KG1 (cell line): Measurements from ENCODE around the gene BAZ2B.

Experiments
- DNase-seq: peaks from one replicate; lab custom pipeline; 2025; lab: John Stamatoyannopoulos, UW

Gene BAZ2B

DNA sequence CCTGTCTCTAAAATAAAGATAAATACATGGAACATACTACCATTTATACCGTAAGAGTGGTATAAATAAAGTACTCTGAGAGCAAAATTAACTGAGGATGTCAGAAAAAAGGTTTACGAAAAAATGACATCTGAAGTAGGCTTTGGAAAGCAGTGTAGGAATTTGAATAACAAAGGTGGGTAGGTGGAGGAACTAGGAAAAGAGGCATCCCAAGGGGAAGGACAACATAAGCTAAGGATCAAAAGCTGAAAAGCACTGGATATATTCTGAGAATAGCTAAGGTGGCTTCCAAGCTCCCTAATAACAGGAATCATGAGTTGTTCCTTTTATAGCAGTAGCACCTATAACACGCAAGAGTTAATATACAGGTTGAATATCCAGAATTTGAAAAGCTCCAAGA is 91.3 kb downstream of the BAZ2B start:
- no peak for DNase-seq

DNA sequence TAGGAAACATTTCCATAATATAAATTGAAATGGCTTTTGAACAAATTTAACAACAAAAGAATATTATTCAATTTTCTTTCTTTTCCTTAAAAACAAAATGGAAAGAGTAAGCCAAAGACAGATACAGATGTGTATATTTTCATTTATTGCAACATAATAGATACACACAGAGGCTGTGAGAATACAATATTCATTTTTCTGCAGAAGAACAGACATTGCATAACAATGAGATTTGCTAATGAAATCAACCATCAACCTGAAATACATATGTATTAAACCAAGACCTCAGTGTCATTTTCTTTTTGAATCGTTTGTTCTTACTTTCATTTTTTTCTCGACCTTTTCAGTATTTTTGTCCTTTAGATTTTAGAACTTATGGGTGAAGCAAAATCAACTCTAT is 95.1 kb downstream of the BAZ2B start:
- no peak for DNase-seq

GRCh38 chr2:159518321-159519005 is 97.9 kb downstream of the BAZ2B start:
- DNase-seq, result no peak

GRCh38 chr2:159516241-159516758 is 100.0 kb downstream of the BAZ2B start:
- peak; percentile 72 for DNase-seq

- DNase-seq, result no peak
Observed at GRCh38 chr2:159515441-159515840, 100.9 kb downstream of the BAZ2B start.

GRCh38 chr2:159513745-159514144 is 102.6 kb downstream of the BAZ2B start:
- no peak for DNase-seq

DNA sequence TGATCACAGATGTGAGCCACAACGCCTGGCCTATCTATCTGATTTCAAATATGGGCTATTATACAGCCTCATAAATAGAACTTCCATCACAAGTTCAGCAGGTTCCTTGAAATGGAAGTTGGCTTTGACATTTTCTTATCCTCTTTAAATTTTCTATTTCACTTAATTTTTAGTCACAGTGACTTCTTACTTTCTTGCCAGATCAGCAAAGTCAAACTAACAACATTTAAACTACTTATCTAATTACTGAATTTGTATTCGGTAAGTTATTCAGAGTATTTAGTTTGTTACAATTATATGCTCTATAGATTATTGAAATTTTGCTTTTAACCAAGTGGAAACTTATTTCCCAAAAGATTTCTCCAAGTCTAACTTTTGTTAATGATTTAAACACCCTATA is 108.2 kb downstream of the BAZ2B start:
- no peak for DNase-seq

- no peak for DNase-seq
Observed at GRCh38 chr2:159506764-159507440, 109.4 kb downstream of the BAZ2B start.

GRCh38 chr2:159506202-159506601 is 110.1 kb downstream of the BAZ2B start:
- no peak for DNase-seq

DNA sequence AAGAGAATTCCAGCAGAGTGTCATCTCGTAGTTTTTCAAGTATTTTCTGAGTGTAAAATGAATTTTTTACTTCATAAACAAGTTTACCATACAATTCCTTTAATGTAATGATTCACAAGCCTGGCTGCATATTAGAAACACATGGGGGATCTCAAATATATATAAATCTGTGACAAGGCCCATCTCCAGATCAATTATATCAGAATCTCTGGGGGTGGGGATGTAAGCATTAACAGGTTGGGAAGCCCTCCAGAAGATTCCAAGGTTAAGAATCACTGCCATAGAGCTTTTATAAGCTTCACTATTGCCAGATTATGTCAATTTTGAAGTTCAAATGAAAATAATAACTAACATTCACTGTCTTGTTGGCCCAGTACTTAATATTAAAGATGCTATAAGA is 111.2 kb downstream of the BAZ2B start:
- no peak for DNase-seq

- DNase-seq, result no peak
Observed at GRCh38 chr2:159501743-159502142, 114.6 kb downstream of the BAZ2B start.

- DNase-seq, result no peak
Observed at GRCh38 chr2:159497847-159498246, 118.5 kb downstream of the BAZ2B start.

- DNase-seq, result no peak
Observed at GRCh38 chr2:159497256-159497655, 119.1 kb downstream of the BAZ2B start.

DNA sequence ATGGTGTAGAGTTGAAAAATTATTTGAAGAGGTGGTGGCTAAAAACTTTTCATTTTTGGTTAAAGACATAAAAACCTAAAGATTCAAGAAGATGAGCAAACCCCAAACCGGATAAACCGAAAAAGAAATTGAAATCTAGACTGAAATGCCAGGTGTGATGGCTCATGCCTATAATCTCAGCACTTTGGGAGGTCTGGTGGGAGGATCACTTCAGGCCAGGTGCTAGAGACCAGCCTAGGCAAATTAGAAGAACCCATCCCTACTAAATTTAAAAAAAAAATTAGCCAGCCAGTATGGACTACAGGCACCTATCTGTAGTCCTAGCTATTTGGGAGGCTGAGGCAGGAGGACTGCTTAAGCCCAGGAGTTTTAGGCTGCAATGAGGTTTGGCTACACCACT is 126.9 kb downstream of the BAZ2B start:
- no peak for DNase-seq

DNA sequence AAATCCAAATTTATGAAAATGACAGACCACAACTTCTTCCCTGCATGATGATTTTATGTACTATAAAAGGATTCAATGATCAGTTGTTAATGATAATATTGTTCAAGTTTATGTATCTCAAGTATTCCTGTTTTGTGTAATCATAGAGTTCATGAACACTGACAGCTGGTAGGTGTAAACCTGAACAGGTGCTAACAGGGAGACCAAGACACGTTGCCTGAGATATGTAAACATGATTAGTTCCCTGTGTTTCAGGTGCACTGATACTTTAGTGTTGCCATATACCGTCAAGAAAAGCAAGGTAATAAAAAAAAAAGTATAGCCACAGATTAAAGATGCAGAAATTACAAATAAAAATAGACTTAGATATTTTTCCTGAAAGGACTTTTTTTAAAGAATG is 131.8 kb downstream of the BAZ2B start:
- no peak for DNase-seq

GRCh38 chr2:159476329-159476728 is 140.0 kb downstream of the BAZ2B start:
- no peak for DNase-seq

DNA sequence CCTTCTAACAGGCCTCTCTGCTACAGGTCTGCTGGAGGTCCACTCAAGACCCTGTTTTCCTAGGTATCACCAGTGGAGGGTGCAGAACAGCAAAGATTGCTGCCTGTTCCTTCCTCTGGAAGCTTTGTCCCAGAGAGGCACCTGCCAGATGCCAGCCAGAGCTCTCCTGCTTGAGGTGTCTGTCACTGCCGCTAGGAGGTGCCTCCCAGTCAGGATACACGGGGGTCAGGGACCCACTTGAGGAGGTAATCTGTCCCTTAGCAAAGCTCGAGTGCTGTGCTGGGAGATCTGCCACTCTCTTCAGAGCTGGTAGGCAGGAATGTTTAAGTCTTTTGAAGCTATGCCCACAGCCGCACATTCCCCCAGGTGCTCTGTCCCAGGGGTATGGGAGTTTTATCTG is 140.6 kb downstream of the BAZ2B start:
- DNase-seq, result no peak

- no peak for DNase-seq
Observed at GRCh38 chr2:159471340-159471739, 145.0 kb downstream of the BAZ2B start.

GRCh38 chr2:159468257-159468656 is 148.1 kb downstream of the BAZ2B start:
- no peak for DNase-seq

DNA sequence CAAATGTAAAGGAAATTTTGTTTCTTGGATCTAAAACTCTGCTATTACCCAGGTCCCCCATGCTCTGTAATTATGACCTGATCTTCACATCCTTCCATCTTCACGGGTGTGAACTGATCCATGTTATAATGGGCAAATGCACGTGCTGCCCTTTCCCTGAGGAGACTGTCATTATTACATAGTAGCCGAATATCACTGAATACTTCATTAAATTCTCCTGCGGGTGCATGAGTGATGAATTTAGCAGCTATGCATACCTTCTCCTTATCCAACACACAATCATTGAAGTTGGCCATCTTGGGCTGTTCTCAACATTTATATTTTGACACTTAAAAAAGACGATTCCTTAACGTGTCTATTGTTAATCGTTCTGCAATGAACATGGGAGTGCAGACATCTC is 153.4 kb downstream of the BAZ2B start:
- DNase-seq, result no peak

GRCh38 chr2:159462201-159462785 is 154.1 kb downstream of the BAZ2B start:
- no peak for DNase-seq

DNA sequence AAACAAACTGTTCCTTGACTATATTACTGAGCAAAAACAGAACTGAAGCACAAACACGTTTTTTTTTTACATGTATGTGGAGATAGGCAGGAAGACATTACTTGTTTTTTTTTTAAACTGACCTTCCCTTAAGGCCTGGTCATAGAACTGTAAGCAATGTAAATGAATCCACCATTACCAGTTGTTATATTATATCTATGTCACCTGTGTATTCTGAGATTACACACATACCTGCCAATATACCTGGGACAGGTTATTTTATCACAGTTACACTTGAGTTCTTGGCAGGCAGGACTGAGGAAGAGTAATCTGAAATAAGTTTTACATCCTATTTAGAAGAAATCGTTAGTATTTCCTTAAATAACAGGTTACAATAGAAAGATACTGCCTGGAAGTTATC is 155.3 kb downstream of the BAZ2B start:
- DNase-seq, result no peak

DNA sequence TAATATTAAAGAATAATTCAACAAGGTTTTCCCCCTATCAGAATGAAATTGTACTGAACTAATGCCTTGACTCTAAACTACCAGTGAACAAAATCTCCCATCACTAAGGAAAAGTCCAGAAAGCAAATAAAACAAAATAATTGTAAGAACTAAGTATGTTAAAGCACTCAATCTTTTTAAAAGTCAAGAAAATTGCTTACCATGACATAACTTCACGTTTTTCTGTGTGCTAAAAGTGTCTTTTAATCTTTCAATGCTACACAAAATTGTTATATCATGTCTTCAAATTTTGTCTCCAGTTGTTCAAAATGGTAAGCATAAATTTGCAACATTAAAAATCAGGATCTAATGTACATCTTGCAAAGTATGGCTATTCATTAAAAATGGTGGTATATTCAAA is 156.1 kb downstream of the BAZ2B start:
- no peak for DNase-seq
